Ascending aorta (tissue), 2 donors: ENCODE measurements around the gene MGAT4C. TPM values are rescaled to one million over a fixed set of nuclear protein-coding genes. Genes with fewer than 3 reads are reported as not detected.

Experiments used
- DNase-seq, 2 donors: peaks; one replicate each; pipeline ENCODE4 v3.0.0-alpha.2; 2019; ENCODE audit warnings: low spot score in 2 of 2
- H3K27ac ChIP-seq, 2 donors: fragments of 200-600 bp; sonication (generic); one replicate each; pipeline ENCODE4 v1.5.1; 2016 to 2017; ENCODE audit warnings: mild to moderate bottlenecking in 1 of 2
- H3K27me3 ChIP-seq: fragments of 200-600 bp; sonication (generic); one replicate; pipeline ENCODE4 v1.5.1; 2017
- H3K36me3 ChIP-seq, 2 donors: fragments of 200-600 bp; sonication (generic); one replicate each; pipeline ENCODE4 v1.5.1; 2016
- H3K4me1 ChIP-seq, 2 donors: fragments of 200-600 bp; sonication (generic); one replicate each; pipeline ENCODE4 v1.5.1; 2016 to 2017; ENCODE audit warnings: mild to moderate bottlenecking in 1 of 2
- H3K4me3 ChIP-seq, 2 donors: fragments of 200-600 bp; sonication (generic); one replicate each; pipeline ENCODE4 v1.5.1; 2016 to 2017; ENCODE audit warnings: mild to moderate bottlenecking in 1 of 2
- H3K9me3 ChIP-seq, 2 donors: fragments of 200-600 bp; sonication (generic); one replicate each; pipeline ENCODE4 v1.5.1; 2016
- CTCF ChIP-seq, 3 experiments: fragments of 200-600 bp in 2 of 3; fragments of 450-650 bp in 1 of 3; sonication (generic) in 2 of 3; IDR thresholded peaks; one replicate each; pipeline ENCODE4 v1.5.1; 2016 to 2019; ENCODE audit warnings: antibody characterized with exemption in 3 of 3, mild to moderate bottlenecking in 1 of 3, moderate library complexity in 1 of 3
- intact Hi-C: fragments of 100-400 bp; cut with DNase I; formaldehyde crosslinking; loops from one replicate; pipeline ENCODE4 v1.15.1; 2023
- total RNA-seq: library from RNA; depleted of rRNA; stranded (reverse); fragments of >200 nt; gene quantifications from one replicate; pipeline ENCODE4 v1.1.0, GENCODE V29; 2016

Gene MGAT4C
- total RNA-seq, 1 donor from 2014 or later = not detected

- TF ChIP-seq CTCF (IDR thresholded peaks at IDR 0.05) = no peak
- no peak for DNase-seq
- no peak overlapping the region for H3K27ac ChIP-seq
- no peaks in the 10 kb centered on the region for H3K9me3 ChIP-seq
- H3K27me3 ChIP-seq = no peaks in the 10 kb centered on the region
- intact Hi-C loops = no loop called here
- H3K4me3 ChIP-seq = no peak overlapping the region
- H3K36me3 ChIP-seq = no peaks in the 10 kb centered on the region
- no peaks in the 10 kb centered on the region for H3K4me1 ChIP-seq
Measured at GRCh38 chr12:85979641-85980040, 276.6 kb downstream of the MGAT4C start.

- Histone ChIP-seq H3K27me3 (no peaks in the 10 kb centered on the region), H3K9me3 (no peaks in the 10 kb centered on the region), H3K4me3 (no peak overlapping the region), H3K36me3 (no peaks in the 10 kb centered on the region), H3K4me1 (no peaks in the 10 kb centered on the region), H3K27ac (no peak overlapping the region)
- intact Hi-C loops = no loop called here
- DNase-seq = no peak
- no peak for TF ChIP-seq CTCF (IDR thresholded peaks at IDR 0.05)
Measured at GRCh38 chr12:85975716-85976115, 280.5 kb downstream of the MGAT4C start.

- H3K4me3 ChIP-seq = no peak overlapping the region
- H3K36me3 ChIP-seq = no peaks in the 10 kb centered on the region
- no peak overlapping the region for H3K27ac ChIP-seq
- no peaks in the 10 kb centered on the region for H3K9me3 ChIP-seq
- TF ChIP-seq CTCF (IDR thresholded peaks at IDR 0.05) = no peak
- H3K4me1 ChIP-seq = no peaks in the 10 kb centered on the region
- DNase-seq = no peak
- no peaks in the 10 kb centered on the region for H3K27me3 ChIP-seq
- intact Hi-C loops = no loop called here
Measured at GRCh38 chr12:85971800-85972199, 284.4 kb downstream of the MGAT4C start.

GRCh38 chr12:85968606-85969005 is 287.6 kb downstream of the MGAT4C start:
- TF ChIP-seq CTCF (IDR thresholded peaks at IDR 0.05) = no peak
- Histone ChIP-seq H3K27me3 (no peaks in the 10 kb centered on the region), H3K4me1 (no peaks in the 10 kb centered on the region), H3K4me3 (no peak overlapping the region), H3K27ac (no peak overlapping the region), H3K36me3 (no peaks in the 10 kb centered on the region), H3K9me3 (no peaks in the 10 kb centered on the region)
- intact Hi-C loops = no loop called here
- DNase-seq = no peak

GRCh38 chr12:85963326-85963725 is 292.9 kb downstream of the MGAT4C start:
- H3K4me1 ChIP-seq = no peaks in the 10 kb centered on the region
- DNase-seq = no peak
- no peak for TF ChIP-seq CTCF (IDR thresholded peaks at IDR 0.05)
- H3K36me3 ChIP-seq = no peaks in the 10 kb centered on the region
- intact Hi-C loops = no loop called here
- H3K27ac ChIP-seq = no peak overlapping the region
- no peaks in the 10 kb centered on the region for H3K27me3 ChIP-seq
- H3K9me3 ChIP-seq = no peaks in the 10 kb centered on the region
- no peak overlapping the region for H3K4me3 ChIP-seq

- Histone ChIP-seq H3K9me3 (no peaks in the 10 kb centered on the region), H3K36me3 (no peaks in the 10 kb centered on the region), H3K4me3 (no peak overlapping the region), H3K4me1 (no peaks in the 10 kb centered on the region), H3K27me3 (no peaks in the 10 kb centered on the region), H3K27ac (no peak overlapping the region)
- no peak for DNase-seq
- no peak for TF ChIP-seq CTCF (IDR thresholded peaks at IDR 0.05)
- intact Hi-C loops = no loop called here
Measured at GRCh38 chr12:85956081-85956480, 300.1 kb downstream of the MGAT4C start.
